CD4-positive, alpha-beta T cell treated with Interleukin-6 for 4 hours (primary cell): ENCODE results near the gene ADGRD2.

Source experiments
- DNase-seq: peaks from one replicate; pipeline ENCODE4 v3.0.0-alpha.2; 2020; ENCODE audit warnings: mixed read lengths

ADGRD2 gene

GRCh38 chr9:124498499-124499146 lies 48.4 kb downstream of the ADGRD2 start:
- DNase-seq, result no peak

- DNase-seq, result no peak
Measured at GRCh38 chr9:124499216-124499615, 49.0 kb downstream of the ADGRD2 start.

DNA sequence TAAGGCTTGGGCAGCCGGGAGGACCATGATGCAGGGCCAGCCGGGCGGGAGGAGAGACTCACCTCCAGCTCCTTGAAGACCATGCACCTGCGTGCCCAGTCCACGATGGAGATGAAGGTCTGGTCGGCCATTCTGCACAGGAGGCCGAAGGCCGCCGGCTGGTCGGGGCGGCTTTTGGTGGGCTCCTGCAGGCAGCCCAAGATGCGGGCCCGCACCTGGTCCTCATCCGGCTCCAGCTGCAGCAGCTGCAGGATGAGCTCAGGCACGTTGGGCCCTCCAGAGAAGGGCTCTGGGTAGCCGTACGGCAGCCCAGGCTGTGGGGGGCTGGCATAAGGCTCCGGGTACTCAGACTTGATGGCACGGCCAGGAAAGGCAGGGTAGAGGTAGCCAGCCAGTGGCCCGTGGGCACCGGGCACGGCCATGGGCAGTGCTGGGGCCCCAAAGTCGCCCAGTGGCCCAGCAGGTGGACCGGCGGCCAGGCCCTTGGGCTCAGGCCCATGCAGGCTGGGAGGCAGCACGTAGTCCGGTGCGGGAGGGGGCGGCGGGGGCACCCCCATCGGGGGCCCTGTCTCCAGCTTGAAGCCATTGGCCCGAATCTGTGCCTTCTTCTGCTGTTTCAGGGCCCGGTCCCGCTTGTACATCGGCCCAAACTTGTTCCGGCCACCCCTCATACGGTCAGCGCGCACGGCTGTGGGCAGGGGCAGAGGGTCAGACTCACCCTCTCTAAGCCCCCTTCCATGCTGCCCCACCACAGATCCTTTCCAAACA lies 50.0 kb downstream of the ADGRD2 start:
- DNase-seq, result no peak

DNA sequence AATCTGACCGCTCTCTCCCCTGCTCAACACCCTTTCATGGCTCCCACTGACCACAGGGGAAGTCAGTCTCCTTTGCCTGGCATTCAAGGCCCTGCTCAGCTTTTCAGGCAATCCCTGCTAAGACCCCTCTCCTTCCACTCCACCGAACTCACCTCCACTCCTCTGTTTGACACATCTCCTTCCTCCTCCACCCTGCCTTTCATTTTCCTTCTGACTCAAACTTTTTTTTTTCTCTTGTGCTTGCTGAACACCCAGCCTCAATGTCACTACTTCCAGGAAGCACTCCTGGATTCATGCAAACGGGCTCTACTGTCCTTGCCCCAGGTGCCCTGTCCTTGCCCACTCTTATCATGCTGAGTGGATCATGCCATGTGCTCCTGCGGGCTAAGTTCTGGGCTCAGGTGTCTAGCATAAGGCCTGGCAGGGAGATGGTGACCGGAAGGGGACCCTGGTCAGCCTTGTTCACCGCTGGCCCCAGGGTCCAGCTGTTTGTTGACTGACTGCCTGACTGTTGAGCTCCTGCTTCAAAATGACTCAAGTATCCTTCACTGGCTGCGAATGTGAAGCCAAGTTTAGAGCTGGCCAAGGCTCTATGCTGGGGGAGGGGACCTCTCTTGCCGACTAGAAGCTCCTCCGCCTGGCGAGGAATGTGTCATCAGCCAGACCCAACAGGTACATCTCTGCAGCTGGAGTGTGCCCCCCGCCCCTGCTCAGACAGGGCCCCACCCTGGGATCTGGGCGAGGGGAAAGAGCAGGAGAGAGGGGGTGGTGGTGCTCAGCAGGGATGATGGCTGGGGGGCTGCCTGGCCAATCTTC lies 50.8 kb downstream of the ADGRD2 start:
- no peak for DNase-seq

- no peak for DNase-seq
Measured at GRCh38 chr9:124501771-124502320, 51.6 kb downstream of the ADGRD2 start.

GRCh38 chr9:124502711-124503702 lies 52.8 kb downstream of the ADGRD2 start:
- no peak for DNase-seq

- no peak for DNase-seq
Measured at GRCh38 chr9:124503713-124504529, 53.7 kb downstream of the ADGRD2 start.

GRCh38 chr9:124504530-124505005 lies 54.3 kb downstream of the ADGRD2 start:
- no peak for DNase-seq

GRCh38 chr9:124505006-124505900 lies 55.0 kb downstream of the ADGRD2 start:
- DNase-seq, result no peak

- DNase-seq, result no peak
Measured at GRCh38 chr9:124505901-124506346, 55.7 kb downstream of the ADGRD2 start.

- no peak for DNase-seq
Measured at GRCh38 chr9:124506433-124506832, 56.2 kb downstream of the ADGRD2 start.

DNA sequence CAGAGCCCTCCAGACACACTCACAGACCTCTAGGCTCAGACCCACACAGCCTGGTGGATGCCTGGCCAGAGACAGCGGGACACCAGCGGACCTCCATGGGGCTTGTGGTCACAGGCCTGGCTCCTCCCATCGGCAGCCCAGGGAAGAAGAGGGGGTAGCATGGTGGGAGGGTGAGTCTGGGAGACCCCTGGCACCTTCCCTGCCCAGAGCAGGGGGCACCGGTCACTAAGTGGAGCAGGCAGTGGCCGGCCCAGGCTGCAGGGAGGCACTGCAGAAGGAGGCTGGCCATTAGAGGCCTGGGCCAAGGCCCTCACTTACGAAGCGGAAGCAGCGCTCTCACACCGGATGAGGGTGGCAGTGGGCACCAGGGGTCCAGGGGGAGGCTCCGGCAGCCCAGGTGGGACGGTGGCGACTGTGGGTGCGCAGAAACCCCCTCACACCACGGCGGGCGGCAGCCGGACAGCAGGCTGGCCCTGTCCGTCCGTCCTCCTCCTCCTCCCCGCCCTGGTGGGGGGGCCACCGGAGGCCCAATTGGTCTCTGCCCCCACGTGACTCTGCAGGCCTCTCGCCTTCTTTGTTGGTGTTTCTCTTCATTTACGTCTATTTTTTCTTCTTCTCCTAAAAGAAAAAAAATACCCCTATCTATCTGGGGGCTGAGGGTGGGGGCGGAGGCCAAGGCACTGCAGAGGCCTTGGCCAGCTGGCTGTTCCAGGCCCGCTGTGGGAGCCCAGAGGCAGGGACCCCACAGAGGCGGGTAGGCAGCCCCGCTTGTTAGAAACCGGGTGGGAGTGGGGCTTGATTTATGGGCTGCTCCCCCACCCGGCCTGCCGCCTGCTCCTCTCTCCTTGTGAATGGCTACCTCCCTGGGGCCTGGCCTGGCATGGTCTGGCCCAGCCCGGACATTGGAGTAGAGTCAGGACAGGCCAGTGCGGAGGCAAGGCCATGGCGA lies 57.0 kb downstream of the ADGRD2 start, which contains the start of gene NR5A1:
Gene NR5A1, minus strand, starts transcription at position 469 of the 949 bp plus-strand sequence. CDS start 4,004 bp downstream, outside the sequence.
- DNase-seq, result no peak

DNA sequence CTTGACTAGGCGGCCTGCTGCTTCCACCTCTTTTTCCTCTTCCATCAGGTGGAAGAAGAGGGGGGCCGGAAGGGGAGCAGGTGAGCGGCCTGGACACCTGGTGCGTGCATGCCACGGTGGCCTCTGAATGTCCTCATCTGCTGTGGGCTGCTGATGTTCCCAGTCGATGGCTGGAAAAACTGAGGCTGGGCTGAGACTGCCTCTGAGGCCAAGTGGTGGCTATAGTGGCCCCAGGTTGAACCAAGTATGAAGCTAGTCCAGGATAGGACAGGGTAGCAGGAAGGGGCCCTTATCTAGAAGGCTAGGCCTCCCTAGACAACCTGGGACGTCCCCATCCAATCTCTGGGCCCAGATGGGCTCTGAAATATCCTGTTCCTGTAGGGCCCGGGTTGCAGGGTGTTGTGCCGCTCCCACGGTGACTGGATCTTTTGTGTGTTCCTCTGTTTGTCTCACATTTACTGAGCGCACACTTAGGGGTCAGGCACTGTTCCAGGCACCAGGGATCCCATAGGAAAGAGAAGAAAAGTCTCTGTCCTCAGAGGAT lies 57.7 kb downstream of the ADGRD2 start:
- no peak for DNase-seq

- no peak for DNase-seq
Measured at GRCh38 chr9:124510650-124511425, 60.6 kb downstream of the ADGRD2 start.

GRCh38 chr9:124511426-124511840 lies 61.2 kb downstream of the ADGRD2 start:
- DNase-seq, result no peak

- DNase-seq, result no peak
Measured at GRCh38 chr9:124511891-124512805, 61.9 kb downstream of the ADGRD2 start.
